SJCRH30 (cell line): ENCODE data around the gene COASY. TPM values are rescaled to one million over a fixed set of nuclear protein-coding genes. Genes with fewer than 3 reads are reported as not detected.

Experiments
- DNase-seq, 2 experiments: peaks; one replicate each; pipeline ENCODE4 v3.0.0-alpha.2; 2015 to 2020
- H3K27ac ChIP-seq: fragments of 250-450 bp; sonication (Bioruptor Pico); 2 replicates; pipeline ENCODE4 v1.5.1; 2020; ENCODE audit warnings: mild to moderate bottlenecking, moderate library complexity
- H3K27me3 ChIP-seq: fragments of 250-450 bp; sonication (Bioruptor Pico); 2 replicates; pipeline ENCODE4 v1.5.1; 2020; ENCODE audit warnings: mild to moderate bottlenecking, moderate library complexity
- H3K36me3 ChIP-seq: fragments of 250-450 bp; sonication (Bioruptor Pico); 2 replicates; pipeline ENCODE4 v1.5.1; 2020; ENCODE audit warnings: mild to moderate bottlenecking, moderate library complexity
- H3K4me1 ChIP-seq: fragments of 250-450 bp; sonication (Bioruptor Pico); 2 replicates; pipeline ENCODE4 v1.5.1; 2020; ENCODE audit warnings: mild to moderate bottlenecking, moderate library complexity
- H3K4me3 ChIP-seq: fragments of 250-450 bp; sonication (Bioruptor Pico); 2 replicates; pipeline ENCODE4 v1.5.1; 2020; ENCODE audit warnings: mild to moderate bottlenecking, moderate library complexity
- H3K9me3 ChIP-seq: fragments of 250-450 bp; sonication (Bioruptor Pico); replicated peaks from 2 replicates; pipeline ENCODE4 v1.5.1; 2020; ENCODE audit warnings: mild to moderate bottlenecking, moderate library complexity
- total RNA-seq: library from RNA; depleted of rRNA; stranded (reverse); fragments of >200 nt; shearing (Covaris generic); gene quantifications from 2 replicates; pipeline ENCODE4 v1.2.3, GENCODE V29; 2014; rRNA removed

The COASY gene
- total RNA-seq, result 33.7 and 36.3 TPM in 2 replicates

DNA sequence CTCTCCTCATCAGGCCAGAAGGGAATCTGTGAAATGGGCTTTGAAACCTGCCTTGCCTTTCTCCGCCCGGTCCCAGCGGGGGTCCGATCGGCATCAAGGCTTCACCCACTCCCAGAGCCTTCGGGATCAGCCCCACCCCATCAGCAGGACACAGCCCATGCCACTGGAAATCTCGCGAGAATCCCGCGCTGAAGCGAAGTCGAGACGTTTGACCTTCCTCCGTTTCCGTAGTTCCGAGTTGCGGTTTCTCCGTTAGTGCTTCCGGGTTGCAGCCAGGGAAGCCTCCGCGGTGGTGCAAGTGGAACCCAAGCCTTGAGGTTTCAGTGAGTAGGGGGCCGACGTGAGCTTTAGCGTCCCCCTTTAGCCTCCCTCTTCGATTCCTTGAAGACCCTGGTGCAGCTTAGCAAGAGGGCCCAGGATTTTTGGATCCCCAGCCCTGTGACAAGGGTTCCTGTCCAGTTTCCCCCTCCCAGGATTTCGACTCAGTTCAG, at the start of gene COASY:
COASY (plus strand) TSS at position 252 of the 491 bp plus-strand sequence. CDS start 475 bp downstream, outside the sequence.
- peak within 1 kb of the TSS; percentile 70 for H3K4me3 ChIP-seq
- peak; percentile 99 for DNase-seq
- no peaks in the 10 kb centered on the region for H3K9me3 ChIP-seq
- no peaks in the 10 kb centered on the region for H3K27me3 ChIP-seq
- peaks cover 5% of the 10 kb centered on the region; the same call in 1 of the 2 replicates for H3K4me1 ChIP-seq
- peaks cover 13% of the 10 kb centered on the region for H3K36me3 ChIP-seq
- H3K27ac ChIP-seq, result peak within 1 kb of the TSS; percentile 66

DNA sequence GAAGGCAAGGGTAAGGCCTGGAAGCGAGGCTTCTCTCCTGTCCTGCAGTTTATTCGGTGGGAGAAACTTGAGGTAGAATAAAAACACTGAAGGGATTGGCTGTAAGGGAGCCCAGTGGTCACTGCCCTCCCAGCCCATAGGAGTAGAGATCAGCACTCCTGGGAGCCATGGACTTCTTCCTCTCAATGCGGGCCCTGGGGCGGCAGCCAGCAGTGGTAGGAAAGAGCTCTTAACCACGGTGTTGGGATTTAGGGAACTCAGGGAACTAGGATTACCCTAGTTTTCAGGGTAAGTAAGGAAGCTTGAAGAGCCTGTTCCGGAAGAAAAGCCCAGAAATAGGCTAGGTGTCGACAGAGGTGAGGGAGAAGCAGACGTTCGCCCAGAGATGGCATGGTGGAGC, 49.7 kb upstream of the COASY start:
- Histone ChIP-seq H3K4me1 (peaks cover under 1% of the 10 kb centered on the region; the same call in 1 of the 2 replicates), H3K27ac (no peak overlapping the region), H3K9me3 (no peaks in the 10 kb centered on the region), H3K36me3 (0 out of 2 replicates have a peak, but pooled peaks cover 12% of the 10 kb centered on the region), H3K27me3 (no peaks in the 10 kb centered on the region), H3K4me3 (no peak overlapping the region)
- no peak for DNase-seq

DNA sequence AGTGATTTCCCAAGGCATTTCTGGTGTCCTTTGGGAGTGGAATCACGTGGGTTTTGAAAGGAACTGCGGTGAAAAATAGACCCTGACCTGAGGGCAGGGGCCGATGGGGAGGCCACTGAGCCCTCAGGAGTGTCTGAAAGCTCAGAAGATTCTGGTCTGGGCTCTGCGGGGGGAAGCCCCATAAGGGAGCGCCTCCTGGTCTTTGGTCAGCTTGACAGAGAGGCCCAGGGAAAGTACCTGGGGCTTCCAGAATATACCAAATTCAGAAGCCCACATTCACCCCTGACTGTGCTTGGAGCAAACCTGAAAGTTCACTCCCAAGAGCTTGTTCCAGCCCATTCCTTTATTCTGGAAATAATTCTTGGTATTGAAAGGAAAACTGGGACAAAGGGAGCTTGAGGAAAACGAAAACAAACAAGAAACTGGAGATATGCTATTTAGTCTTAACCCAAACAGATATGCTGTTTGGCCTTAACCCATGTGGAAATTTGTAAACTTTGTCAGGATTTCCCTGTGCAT, 49.2 kb upstream of the COASY start:
- H3K36me3 ChIP-seq, result 0 out of 2 replicates have a peak, but pooled peaks cover 12% of the 10 kb centered on the region
- no peak for DNase-seq
- no peaks in the 10 kb centered on the region for H3K9me3 ChIP-seq
- no peak overlapping the region for H3K4me3 ChIP-seq
- H3K27ac ChIP-seq, result no peak overlapping the region
- H3K27me3 ChIP-seq, result no peaks in the 10 kb centered on the region
- H3K4me1 ChIP-seq, result peaks cover 6% of the 10 kb centered on the region

DNA sequence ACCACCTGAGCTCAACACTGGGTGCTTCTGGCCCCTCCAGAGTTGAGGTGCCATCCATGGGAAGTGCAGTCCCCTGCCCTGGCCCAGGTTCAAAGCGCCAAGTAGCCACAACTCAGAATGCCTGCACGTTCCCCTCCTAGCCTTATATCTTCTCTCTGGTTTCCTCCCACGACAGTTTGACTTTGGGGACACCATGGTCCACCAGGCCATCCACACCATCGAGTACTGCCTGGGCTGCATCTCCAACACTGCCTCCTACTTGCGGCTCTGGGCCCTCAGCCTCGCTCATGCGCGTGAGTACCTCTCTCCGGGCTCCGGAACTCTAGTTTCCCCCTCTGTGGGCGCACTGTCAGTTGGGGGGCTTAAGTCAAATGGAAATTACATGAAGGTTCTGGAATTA, 48.3 kb upstream of the COASY start:
- Histone ChIP-seq H3K4me1 (peaks cover 15% of the 10 kb centered on the region), H3K36me3 (0 out of 2 replicates have a peak, but pooled peaks cover 6% of the 10 kb centered on the region), H3K27me3 (no peaks in the 10 kb centered on the region), H3K4me3 (no peak overlapping the region), H3K9me3 (no peaks in the 10 kb centered on the region), H3K27ac (no peak overlapping the region)
- DNase-seq, result no peak

- Histone ChIP-seq H3K4me1 (peaks cover 21% of the 10 kb centered on the region), H3K9me3 (no peaks in the 10 kb centered on the region), H3K27ac (no peak overlapping the region), H3K36me3 (0 out of 2 replicates have a peak, but pooled peaks cover 5% of the 10 kb centered on the region), H3K27me3 (no peaks in the 10 kb centered on the region), H3K4me3 (no peak overlapping the region)
- no peak for DNase-seq
Measured at GRCh38 chr17:42514279-42514678, 47.7 kb upstream of the COASY start.

DNA sequence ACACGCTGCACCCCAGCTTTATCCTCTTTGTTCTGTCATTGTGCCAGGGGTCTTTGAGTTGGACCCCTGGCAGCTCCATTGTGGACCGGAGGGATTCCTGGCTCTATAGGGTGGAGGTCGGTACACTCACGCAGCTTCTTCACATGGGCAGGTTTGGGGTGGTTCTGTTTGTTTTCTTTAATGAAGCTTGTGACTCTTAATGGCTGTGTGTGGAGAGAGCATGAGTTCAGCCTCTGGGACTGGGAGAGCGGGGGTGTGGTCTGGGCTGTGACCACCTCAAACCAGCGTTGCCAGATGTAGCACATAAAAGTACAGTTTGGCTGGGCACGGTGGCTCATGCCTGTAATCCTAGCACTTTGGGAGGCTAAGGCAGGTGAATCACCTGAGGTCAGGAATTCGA, 47.1 kb upstream of the COASY start:
- no peak for DNase-seq
- Histone ChIP-seq H3K4me3 (no peak overlapping the region), H3K27me3 (no peaks in the 10 kb centered on the region), H3K27ac (no peak overlapping the region), H3K4me1 (peaks cover 27% of the 10 kb centered on the region), H3K9me3 (no peaks in the 10 kb centered on the region), H3K36me3 (0 out of 2 replicates have a peak, but pooled peaks cover 4% of the 10 kb centered on the region)

DNA sequence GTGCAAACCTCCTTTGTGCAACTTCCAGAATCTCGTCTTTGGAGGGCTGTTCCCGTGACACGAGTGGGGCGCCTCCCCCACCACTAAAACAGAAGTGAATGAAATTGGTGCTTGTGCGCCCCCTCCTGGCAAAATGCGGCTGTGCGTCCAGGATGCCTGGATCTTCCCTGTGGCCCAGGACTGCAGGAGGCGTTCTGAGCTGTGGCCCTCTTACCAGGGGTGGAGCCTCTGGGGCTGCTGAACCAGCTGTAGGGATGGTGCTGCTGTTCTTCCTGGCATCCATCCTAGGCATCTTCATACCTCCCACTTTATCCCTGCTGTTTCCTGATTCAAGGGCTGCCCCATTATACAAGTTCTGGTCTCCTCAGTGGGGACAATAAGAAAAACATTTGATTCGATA, 44.4 kb upstream of the COASY start:
- H3K9me3 ChIP-seq, result no peaks in the 10 kb centered on the region
- no peak overlapping the region for H3K27ac ChIP-seq
- H3K4me3 ChIP-seq, result no peak overlapping the region
- 0 out of 2 replicates have a peak, but pooled peaks cover 4% of the 10 kb centered on the region for H3K36me3 ChIP-seq
- H3K27me3 ChIP-seq, result no peaks in the 10 kb centered on the region
- H3K4me1 ChIP-seq, result peaks cover 44% of the 10 kb centered on the region
- peak; percentile 84 to 91 for DNase-seq

GRCh38 chr17:42518046-42518754, 43.7 kb upstream of the COASY start:
- DNase-seq, result peak; percentile 69 to 80
- H3K27me3 ChIP-seq, result no peaks in the 10 kb centered on the region
- peak overlapping the region; percentile 89 for H3K27ac ChIP-seq
- peaks cover 44% of the 10 kb centered on the region for H3K4me1 ChIP-seq
- 0 out of 2 replicates have a peak, but pooled peaks cover 4% of the 10 kb centered on the region for H3K36me3 ChIP-seq
- no peaks in the 10 kb centered on the region for H3K9me3 ChIP-seq
- H3K4me3 ChIP-seq, result no peak overlapping the region

- Histone ChIP-seq H3K27me3 (no peaks in the 10 kb centered on the region), H3K4me1 (peaks cover 44% of the 10 kb centered on the region), H3K27ac (peak overlapping the region; percentile 89), H3K4me3 (no peak overlapping the region), H3K36me3 (0 out of 2 replicates have a peak, but pooled peaks cover 4% of the 10 kb centered on the region), H3K9me3 (no peaks in the 10 kb centered on the region)
- peak; percentile 86 to 91 for DNase-seq
Measured at GRCh38 chr17:42518755-42519545, 43.0 kb upstream of the COASY start.

DNA sequence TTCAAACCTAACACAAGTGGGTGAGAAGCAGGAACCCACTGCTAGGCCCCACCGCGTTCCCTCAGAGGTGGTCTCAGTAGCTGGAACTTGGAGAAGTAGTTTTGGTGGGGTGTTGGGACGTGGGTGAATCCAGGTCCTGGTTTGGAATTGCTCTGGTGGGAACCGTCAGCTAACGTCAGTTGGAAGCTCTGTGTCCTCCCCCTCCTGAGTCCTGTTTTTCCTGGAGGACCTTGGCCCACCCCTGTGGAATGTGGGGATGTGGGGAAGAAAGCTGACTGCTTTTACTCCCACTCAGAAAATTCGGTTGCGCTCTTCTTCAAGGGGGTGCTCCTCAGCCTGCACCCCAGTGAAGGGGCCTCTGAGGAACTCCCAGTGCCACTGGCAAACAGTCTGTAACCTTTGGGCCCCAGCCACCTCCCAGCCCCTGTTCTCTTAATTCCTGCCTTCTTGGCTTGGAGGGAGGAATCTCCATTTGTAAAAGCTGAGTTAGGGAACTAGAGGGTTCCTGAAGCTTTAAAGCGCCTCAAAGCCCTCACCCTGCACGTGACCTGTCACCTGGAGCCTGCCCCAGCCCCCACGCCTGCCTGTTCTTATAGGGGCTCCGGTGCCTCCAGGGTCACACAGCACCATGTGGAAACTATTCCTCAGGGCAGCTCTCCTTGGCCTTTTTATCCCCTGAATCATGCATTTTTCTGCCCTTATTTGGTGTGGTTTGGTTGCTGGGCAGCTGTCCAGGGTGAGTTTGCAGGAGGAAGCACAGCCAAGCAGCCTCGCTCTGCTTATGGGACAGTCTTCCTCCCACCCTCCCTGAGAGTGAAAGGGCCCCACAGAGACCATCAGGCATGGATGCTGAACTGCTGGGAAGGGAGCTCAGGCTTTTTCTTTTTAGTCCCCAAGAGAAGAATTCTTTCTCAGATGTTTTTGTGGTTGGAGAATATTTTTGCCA, 42.1 kb upstream of the COASY start:
- H3K4me3 ChIP-seq, result 0 out of 2 replicates have a peak overlapping the region, but pooled peaks have one; percentile 3
- 0 out of 2 replicates have a peak, but pooled peaks cover 4% of the 10 kb centered on the region for H3K36me3 ChIP-seq
- peak; percentile 89 to 90 for DNase-seq
- no peaks in the 10 kb centered on the region for H3K9me3 ChIP-seq
- peaks cover 44% of the 10 kb centered on the region for H3K4me1 ChIP-seq
- no peaks in the 10 kb centered on the region for H3K27me3 ChIP-seq
- H3K27ac ChIP-seq, result peak overlapping the region; percentile 89

- H3K4me1 ChIP-seq, result peaks cover 44% of the 10 kb centered on the region
- peak overlapping the region; percentile 89 for H3K27ac ChIP-seq
- no peaks in the 10 kb centered on the region for H3K9me3 ChIP-seq
- H3K4me3 ChIP-seq, result no peak overlapping the region
- no peaks in the 10 kb centered on the region for H3K27me3 ChIP-seq
- DNase-seq, result peak; percentile 57 to 66
- H3K36me3 ChIP-seq, result 0 out of 2 replicates have a peak, but pooled peaks cover 4% of the 10 kb centered on the region
Measured at GRCh38 chr17:42520540-42520951, 41.4 kb upstream of the COASY start.

GRCh38 chr17:42521036-42521435, 40.9 kb upstream of the COASY start:
- H3K27me3 ChIP-seq, result no peaks in the 10 kb centered on the region
- H3K27ac ChIP-seq, result no peak overlapping the region; the same call in 1 of the 2 replicates
- no peak for DNase-seq
- H3K4me3 ChIP-seq, result no peak overlapping the region
- peaks cover 44% of the 10 kb centered on the region for H3K4me1 ChIP-seq
- H3K36me3 ChIP-seq, result 0 out of 2 replicates have a peak, but pooled peaks cover 4% of the 10 kb centered on the region
- no peaks in the 10 kb centered on the region for H3K9me3 ChIP-seq

DNA sequence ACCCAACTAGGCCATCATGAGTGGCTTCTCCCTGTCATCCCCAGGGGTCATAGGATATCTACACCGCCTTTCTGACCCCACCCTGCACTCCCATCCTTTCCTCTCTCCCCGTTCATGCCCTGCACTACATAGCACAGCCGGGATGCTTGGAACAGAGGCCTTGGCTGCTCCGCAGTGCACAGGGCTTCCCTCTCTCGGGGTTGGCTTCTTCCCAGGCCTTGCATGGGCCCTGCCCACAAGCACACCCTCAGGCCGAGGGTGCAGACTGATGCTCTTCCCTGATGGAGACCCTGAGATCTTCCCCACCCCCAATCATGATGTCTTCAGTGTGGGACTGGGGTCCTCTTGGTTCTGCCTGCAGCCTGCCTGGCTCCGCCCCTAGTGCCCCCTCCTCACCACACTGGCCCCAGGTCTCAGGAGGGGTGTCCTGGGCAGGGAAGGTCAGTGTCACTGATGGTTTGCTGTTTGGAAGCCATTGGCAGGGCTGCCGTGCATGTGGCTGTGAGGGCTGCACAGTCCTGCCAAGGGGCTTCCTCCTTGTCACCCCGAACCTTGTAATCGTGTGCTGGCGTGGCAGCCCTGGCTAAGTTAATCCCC, 40.2 kb upstream of the COASY start:
- Histone ChIP-seq H3K4me3 (no peak overlapping the region), H3K27ac (no peak overlapping the region), H3K36me3 (0 out of 2 replicates have a peak, but pooled peaks cover under 1% of the 10 kb centered on the region), H3K9me3 (no peaks in the 10 kb centered on the region), H3K4me1 (peaks cover 44% of the 10 kb centered on the region), H3K27me3 (no peaks in the 10 kb centered on the region)
- no peak for DNase-seq
